Measurements from ENCODE around the gene PANK2.

DNA sequence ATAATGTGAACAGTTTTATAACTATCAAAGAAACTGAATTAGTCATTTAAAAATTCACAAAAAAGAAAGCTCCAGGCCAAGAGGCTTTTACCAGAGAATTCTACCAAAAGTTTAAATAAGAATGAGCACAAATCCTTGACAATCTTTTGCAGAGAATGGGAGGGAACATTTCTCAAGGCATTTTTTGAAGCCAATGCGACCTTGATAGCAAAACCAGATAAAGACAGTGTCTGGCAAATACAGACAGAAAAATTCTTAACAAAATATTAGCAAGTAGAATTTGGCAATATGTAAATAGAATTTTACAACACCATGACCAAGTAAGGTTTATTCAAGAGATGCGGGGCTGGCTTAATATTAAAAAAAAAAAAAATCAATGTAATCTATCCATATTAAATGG, 84.5 kb downstream of the PANK2 start:
- TF ChIP-seq CTCF (IDR thresholded peaks at IDR 0.05) (no peak), POLR2AphosphoS5 (IDR thresholded peaks at IDR 0.05) (no peak), EP300 (IDR thresholded peaks at IDR 0.05) (no peak), POLR2A (IDR thresholded peaks at IDR 0.05) (no peak)

Measured in upper lobe of left lung (tissue), 4 donors.